HepG2 (cell line): Measurements from ENCODE around the gene DCHS2.

Experiments
- ARHGAP35 ChIP-seq: sonication (generic); formaldehyde crosslinking; IDR thresholded peaks from 2 replicates; pipeline ENCODE4 v1.9.0; 2022; ENCODE audit warnings: mild to moderate bottlenecking, inconsistent platforms, moderate library complexity, missing genetic modification reagents, borderline replicate concordance
- ATF7 ChIP-seq, 2 experiments: fragments of 450-650 bp in 1 of 2; sonication (generic) in 1 of 2; formaldehyde crosslinking in 1 of 2; IDR thresholded peaks; 2 replicates each; pipeline versions ENCODE4 v1.4.0 to v1.6.1; 2016 to 2020; ENCODE audit warnings: antibody characterized with exemption in 1 of 2, mild to moderate bottlenecking in 1 of 2, missing genetic modification reagents in 1 of 2
- DMAP1 ChIP-seq: IDR thresholded peaks from 2 replicates; pipeline ENCODE4 v1.6.1; 2016
- ELF4 ChIP-seq: sonication (generic); formaldehyde crosslinking; IDR thresholded peaks from 2 replicates; pipeline ENCODE4 v1.5.0; 2020; ENCODE audit warnings: missing genetic modification reagents, mild to moderate bottlenecking, moderate library complexity, borderline replicate concordance
- FOXM1 ChIP-seq: sonication (generic); formaldehyde crosslinking; IDR thresholded peaks from 2 replicates; pipeline ENCODE4 v1.5.0; 2020; ENCODE audit warnings: missing genetic modification reagents
- KLF11 ChIP-seq: IDR thresholded peaks from 2 replicates; pipeline ENCODE4 v1.6.1; 2016; ENCODE audit warnings: missing compliant biosample characterization
- NBN ChIP-seq: fragments of 450-650 bp; conservative IDR thresholded peaks from 2 replicates; pipeline ENCODE4 v1.6.1; 2017
- REST ChIP-seq, 2 experiments: IDR thresholded peaks; 2 replicates each; pipeline ENCODE4 v1.6.1; 2011 to 2012; ENCODE audit warnings: low read length in 2 of 2, borderline replicate concordance in 1 of 2, low read depth in 1 of 2, mild to moderate bottlenecking in 1 of 2, moderate library complexity in 1 of 2
- SRY ChIP-seq: sonication (generic); formaldehyde crosslinking; IDR thresholded peaks from 2 replicates; pipeline ENCODE4 v1.8.0; 2022; ENCODE audit warnings: mild to moderate bottlenecking, missing genetic modification reagents
- TF ChIP-seq, protein P1 (sequence below): sonication (generic); formaldehyde crosslinking; IDR thresholded peaks from 2 replicates; pipeline ENCODE4 v1.5.0; 2020; ENCODE audit warnings: mild to moderate bottlenecking, missing genetic modification reagents, moderate library complexity

DNA sequence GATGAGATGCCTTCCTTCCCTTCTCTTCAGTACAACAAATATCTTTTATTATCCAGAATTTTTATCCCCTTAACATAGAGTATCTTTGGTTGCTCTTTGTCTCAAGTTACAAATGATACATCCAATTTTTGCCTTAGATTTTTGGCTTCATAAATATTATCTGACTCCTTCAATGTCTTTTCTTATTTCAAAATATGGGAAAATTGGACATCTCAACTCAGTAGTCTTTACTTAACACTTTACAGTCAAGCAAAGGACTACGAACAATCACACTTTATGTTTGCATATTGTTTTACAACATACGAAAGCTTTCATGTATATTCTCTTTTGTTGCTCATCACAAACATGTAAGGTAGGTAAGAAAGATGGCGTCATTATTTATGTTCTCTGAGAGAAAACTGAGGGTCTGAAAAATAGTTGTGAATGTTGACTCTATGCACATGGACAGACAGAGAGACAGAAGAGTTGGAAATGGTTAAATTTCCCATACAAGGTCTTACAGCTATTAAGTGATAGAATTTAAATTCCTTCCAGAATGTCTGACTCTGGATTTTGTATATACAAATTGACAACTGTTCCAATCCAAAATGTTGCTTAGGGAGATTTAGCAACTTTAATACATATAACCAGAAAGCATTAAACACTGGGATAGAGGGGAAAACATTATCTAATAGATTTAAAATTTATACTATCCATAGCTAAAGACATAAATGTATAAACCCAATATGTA, 29.4 kb downstream of the DCHS2 start:
- no peak for TF ChIP-seq REST (IDR thresholded peaks at IDR 0.05; ENCODE audit: borderline replicate concordance in 1 of 2, low read depth in 1 of 2, low read length in 2 of 2)
- no peak for TF ChIP-seq NBN
- TF ChIP-seq FOXM1 (CRISPR knock-in tag) = no peak
- TF ChIP-seq DMAP1 = no peak
- TF ChIP-seq, protein P1, sequence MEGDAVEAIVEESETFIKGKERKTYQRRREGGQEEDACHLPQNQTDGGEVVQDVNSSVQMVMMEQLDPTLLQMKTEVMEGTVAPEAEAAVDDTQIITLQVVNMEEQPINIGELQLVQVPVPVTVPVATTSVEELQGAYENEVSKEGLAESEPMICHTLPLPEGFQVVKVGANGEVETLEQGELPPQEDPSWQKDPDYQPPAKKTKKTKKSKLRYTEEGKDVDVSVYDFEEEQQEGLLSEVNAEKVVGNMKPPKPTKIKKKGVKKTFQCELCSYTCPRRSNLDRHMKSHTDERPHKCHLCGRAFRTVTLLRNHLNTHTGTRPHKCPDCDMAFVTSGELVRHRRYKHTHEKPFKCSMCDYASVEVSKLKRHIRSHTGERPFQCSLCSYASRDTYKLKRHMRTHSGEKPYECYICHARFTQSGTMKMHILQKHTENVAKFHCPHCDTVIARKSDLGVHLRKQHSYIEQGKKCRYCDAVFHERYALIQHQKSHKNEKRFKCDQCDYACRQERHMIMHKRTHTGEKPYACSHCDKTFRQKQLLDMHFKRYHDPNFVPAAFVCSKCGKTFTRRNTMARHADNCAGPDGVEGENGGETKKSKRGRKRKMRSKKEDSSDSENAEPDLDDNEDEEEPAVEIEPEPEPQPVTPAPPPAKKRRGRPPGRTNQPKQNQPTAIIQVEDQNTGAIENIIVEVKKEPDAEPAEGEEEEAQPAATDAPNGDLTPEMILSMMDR (CRISPR knock-in tag) = no peak
- TF ChIP-seq SRY (CRISPR knock-in tag) = no peak
- no peak for TF ChIP-seq ELF4
- TF ChIP-seq KLF11 = no peak
- TF ChIP-seq ATF7 (IDR thresholded peaks at IDR 0.05) = no peak
- TF ChIP-seq ATF7 (CRISPR knock-in tag; IDR thresholded peaks at IDR 0.05) = no peak
- no peak for TF ChIP-seq ARHGAP35 (CRISPR knock-in tag)
